Loucy (cell line): ENCODE results near the gene PHB1.
"Not testable (repeated sequence)": the region's sequence is repeated elsewhere in the genome, so short reads cannot be mapped to it uniquely, and the experiment has no call there.

Experiments used
- CTCF ChIP-seq: fragments of 200-600 bp; sonication (generic); conservative IDR thresholded peaks from 2 replicates; pipeline ENCODE4 v1.5.1; 2014; ENCODE audit warnings: mild to moderate bottlenecking, antibody characterized with exemption, low read length
- EZH2phosphoT487 ChIP-seq: fragments of 200-600 bp; IDR thresholded peaks from 2 replicates; pipeline ENCODE4 v1.6.1; 2018; ENCODE audit warnings: antibody characterized with exemption, mild to moderate bottlenecking, moderate library complexity, borderline replicate concordance

GRCh38 chr17:49389514-49390347, 25.0 kb downstream of the PHB1 start:
- TF ChIP-seq CTCF, EZH2phosphoT487: not testable (repeated sequence)
